ENCODE data around the gene NES.

The NES gene

DNA sequence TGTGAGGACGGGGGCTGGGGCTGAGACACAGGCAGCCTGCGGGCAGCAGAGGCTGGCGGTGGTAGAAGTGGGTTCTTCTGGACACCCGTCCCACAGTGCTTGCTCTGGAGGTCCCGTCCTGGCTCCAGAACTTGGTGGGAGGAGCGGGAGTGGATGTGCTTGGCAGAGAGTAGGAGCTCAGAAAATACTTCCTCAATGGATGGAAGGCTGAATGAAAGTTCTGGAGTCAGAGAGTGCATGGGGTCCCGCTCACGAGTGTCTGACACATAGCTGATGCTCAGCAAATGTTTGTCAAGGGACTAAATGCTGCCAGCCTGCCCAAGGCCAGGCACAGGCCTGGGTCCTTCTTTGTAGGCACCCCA is 13.4 kb upstream of the NES start:
- Histone ChIP-seq H3K4me1 (peaks cover 0 to 43% (median 11%) of the 10 kb centered on the region in 4 donors), H3K27me3 (peaks cover 3 to 64% of the 10 kb centered on the region in 2 donors), H3K27ac (no peak overlapping the region), H3K9me3 (no peaks in the 10 kb centered on the region), H3K36me3 (no peaks in the 10 kb centered on the region), H3K4me3 (no peak overlapping the region)
- TF ChIP-seq CTCF (IDR thresholded peaks at IDR 0.05) = no peak
- DNase-seq = no peak
- intact Hi-C loops (cut with DNase I; ENCODE audit: low total_unique reads) = no loop called here

GRCh38 chr1:156689953-156690674 is 12.9 kb upstream of the NES start:
- Histone ChIP-seq H3K9me3 (no peaks in the 10 kb centered on the region), H3K27me3 (peaks cover 3 to 67% of the 10 kb centered on the region in 2 donors), H3K4me3 (no peak overlapping the region), H3K4me1 (peaks cover 0 to 43% (median 11%) of the 10 kb centered on the region in 4 donors), H3K27ac (no peak overlapping the region), H3K36me3 (no peaks in the 10 kb centered on the region)
- no peak for TF ChIP-seq CTCF (IDR thresholded peaks at IDR 0.05)
- intact Hi-C loops (cut with DNase I; ENCODE audit: low total_unique reads) = no loop called here
- DNase-seq = no peak

- intact Hi-C loops (cut with DNase I; ENCODE audit: low total_unique reads) = no loop called here
- Histone ChIP-seq H3K36me3 (no peaks in the 10 kb centered on the region), H3K4me3 (no peak overlapping the region), H3K27ac (no peak overlapping the region), H3K27me3 (peaks cover 3 to 71% of the 10 kb centered on the region in 2 donors), H3K4me1 (peaks cover 0 to 43% (median 11%) of the 10 kb centered on the region in 4 donors), H3K9me3 (no peaks in the 10 kb centered on the region)
- TF ChIP-seq CTCF (IDR thresholded peaks at IDR 0.05) = peak; percentile 94
- DNase-seq = peak; percentile 74 to 84
Measured at GRCh38 chr1:156689035-156689952, 12.1 kb upstream of the NES start.

GRCh38 chr1:156684227-156684782 is 7.1 kb upstream of the NES start:
- no peaks in the 10 kb centered on the region for H3K36me3 ChIP-seq
- H3K4me3 ChIP-seq = no peak overlapping the region
- intact Hi-C loops (cut with DNase I; ENCODE audit: low total_unique reads) = loop anchor here (2.0 kb wide), 1 partner anchor 58 kb away; no protein-coding TSS in a partner anchor
- TF ChIP-seq CTCF (IDR thresholded peaks at IDR 0.05) = no peak
- H3K27me3 ChIP-seq = peaks cover 0 to 69% of the 10 kb centered on the region in 2 donors
- DNase-seq = no peak
- peaks cover 0 to 7% (median 4%) of the 10 kb centered on the region in 4 donors for H3K4me1 ChIP-seq
- H3K27ac ChIP-seq = no peak overlapping the region
- no peaks in the 10 kb centered on the region for H3K9me3 ChIP-seq

DNA sequence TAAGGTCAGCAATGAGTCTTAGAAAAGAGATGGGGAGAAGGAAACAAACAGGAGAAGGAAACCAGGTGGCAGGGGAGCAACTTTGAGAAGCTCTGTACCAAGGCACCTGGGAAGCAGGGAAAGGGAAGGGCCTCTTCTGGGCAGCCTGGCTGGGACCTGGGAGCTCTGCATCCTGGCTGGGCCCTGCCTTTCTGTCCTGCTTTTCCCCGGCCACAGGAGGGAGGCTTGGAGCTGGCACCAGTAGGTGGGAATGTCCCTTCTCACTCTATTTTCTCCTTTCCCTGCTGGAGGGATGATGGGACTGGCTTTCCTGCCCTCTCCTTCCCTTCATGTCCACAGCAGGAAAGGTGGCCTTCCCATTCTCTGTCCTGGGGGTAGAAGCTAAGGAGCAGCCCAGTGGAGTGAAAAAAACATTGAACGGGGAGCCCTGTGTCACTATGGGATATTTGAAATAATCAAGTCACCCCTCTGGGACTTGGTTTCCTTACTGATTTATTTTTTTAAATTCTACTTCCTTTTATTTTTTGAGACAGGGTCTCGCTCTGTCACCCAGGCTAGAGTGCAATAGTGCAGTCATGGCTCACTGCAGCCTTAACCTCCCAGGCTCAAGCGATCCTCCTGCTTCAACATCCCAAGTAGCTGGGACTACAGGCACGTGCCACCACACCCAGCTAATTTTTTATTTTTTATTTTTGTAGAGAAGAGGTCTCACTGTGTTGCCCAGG is 5.1 kb upstream of the NES start:
- no peak for TF ChIP-seq CTCF (IDR thresholded peaks at IDR 0.05)
- no peak for DNase-seq
- peaks cover 0 to 12% (median 6%) of the 10 kb centered on the region in 4 donors for H3K4me1 ChIP-seq
- no peaks in the 10 kb centered on the region for H3K36me3 ChIP-seq
- H3K27me3 ChIP-seq = peaks cover 0 to 79% of the 10 kb centered on the region in 2 donors
- no peak overlapping the region for H3K27ac ChIP-seq
- intact Hi-C loops (cut with DNase I; ENCODE audit: low total_unique reads) = no loop called here
- H3K9me3 ChIP-seq = no peaks in the 10 kb centered on the region
- H3K4me3 ChIP-seq = no peak overlapping the region
